PC-9 (cell line): ENCODE data around the gene ISM1. TPM values are rescaled to one million over a fixed set of nuclear protein-coding genes. Genes with fewer than 3 reads are reported as not detected.

Source experiments
- BruUV-seq: library from RNA; stranded (reverse); fragments of 400-500 nt; replicated peaks from 2 replicates; lab custom pipeline; 2021; lab: Mats Ljungman, UMichigan
- CTCF ChIA-PET: fragments of 300-600 bp; sonication (Branson Sonifier 250); formaldehyde crosslinking; loops from one replicate; lab custom pipeline; 2022; ENCODE audit warnings: antibody characterized with exemption; lab: Charles Lee
- POLR2A ChIA-PET: fragments of 300-600 bp; sonication (Branson Sonifier 250); formaldehyde crosslinking; loops from one replicate; lab custom pipeline; 2022; ENCODE audit warnings: antibody characterized with exemption; ENCODE audit not compliant: unreplicated experiment; lab: Charles Lee
- DNase-seq, 2 experiments: peaks; one replicate each; pipeline versions ENCODE4 v3.0.0 to v3.0.0-alpha.2; 2015 to 2022; ENCODE audit warnings: mixed read lengths in 1 of 2
- H2AFZ ChIP-seq: fragments of 200-600 bp; sonication (generic); 2 replicates; pipeline ENCODE4 v1.8.1; 2017; ENCODE audit warnings: antibody characterized with exemption
- H3F3A ChIP-seq: fragments of 200-600 bp; sonication (generic); 2 replicates; pipeline ENCODE4 v1.8.1; 2017; ENCODE audit warnings: antibody characterized with exemption, mild to moderate bottlenecking, low read depth; ENCODE audit not compliant: insufficient read depth
- H3K27ac ChIP-seq: fragments of 200-600 bp; sonication (generic); 2 replicates; pipeline ENCODE4 v1.6.1; 2016; ENCODE audit warnings: mixed run types
- H3K27me3 ChIP-seq: fragments of 200-600 bp; sonication (generic); 2 replicates; pipeline ENCODE4 v1.6.1; 2016; ENCODE audit warnings: low read depth, mixed run types; ENCODE audit not compliant: insufficient read depth
- H3K36me3 ChIP-seq: fragments of 200-600 bp; sonication (generic); 2 replicates; pipeline ENCODE4 v1.6.1; 2016; ENCODE audit warnings: low read depth, mixed run types
- H3K4me1 ChIP-seq: fragments of 200-600 bp; sonication (generic); replicated peaks from 2 replicates; pipeline ENCODE4 v1.6.1; 2016; ENCODE audit warnings: mixed run types; ENCODE audit not compliant: insufficient read depth
- H3K4me2 ChIP-seq: fragments of 200-600 bp; sonication (generic); 2 replicates; pipeline ENCODE4 v1.6.1; 2017; ENCODE audit warnings: mixed run types
- H3K4me3 ChIP-seq: fragments of 200-600 bp; sonication (generic); 2 replicates; pipeline ENCODE4 v1.6.1; 2016; ENCODE audit warnings: mixed run types
- H3K79me2 ChIP-seq: fragments of 200-600 bp; sonication (generic); 2 replicates; pipeline ENCODE4 v1.6.1; 2017; ENCODE audit warnings: low read depth, mixed run types
- H3K9me2 ChIP-seq: fragments of 200-600 bp; sonication (generic); 2 replicates; pipeline ENCODE4 v1.8.1; 2017; ENCODE audit warnings: mild to moderate bottlenecking; ENCODE audit not compliant: insufficient read depth
- H3K9me3 ChIP-seq: fragments of 200-600 bp; sonication (generic); 2 replicates; pipeline ENCODE4 v1.8.1; 2016; ENCODE audit warnings: low read depth; ENCODE audit not compliant: insufficient read depth
- H4K20me1 ChIP-seq: fragments of 200-600 bp; sonication (generic); 2 replicates; pipeline ENCODE4 v1.8.1; 2017; ENCODE audit not compliant: insufficient read depth
- CTCF ChIP-seq: fragments of 200-600 bp; sonication (generic); conservative IDR thresholded peaks from 2 replicates; pipeline ENCODE4 v1.6.1; 2017; ENCODE audit warnings: mixed run types, antibody characterized with exemption, mild to moderate bottlenecking, moderate library complexity
- EZH2 ChIP-seq: fragments of 200-600 bp; sonication (generic); IDR thresholded peaks from 2 replicates; pipeline ENCODE4 v1.8.0; 2017; ENCODE audit warnings: antibody characterized with exemption, low read depth
- intact Hi-C: fragments of 100-400 bp; cut with micrococcal nuclease; formaldehyde crosslinking; loops from one replicate; pipeline ENCODE4 v1.10.0; 2022; ENCODE audit not compliant: unreplicated experiment
- total RNA-seq: library from RNA; stranded (reverse); gene quantifications from 2 replicates; pipeline ENCODE4 v1.2.3, GENCODE V29; 2021

ISM1 gene
- total RNA-seq, 1 experiment from 2014 or later, result not detected

GRCh38 chr20:13236990-13237720 lies 16.1 kb downstream of the ISM1 start:
- BruUV-seq, result no TSS peak
- TF ChIP-seq CTCF, result no peak
- TF ChIP-seq EZH2, result no peak
- CTCF ChIA-PET, result no interaction called here

GRCh38 chr20:13238001-13238653 lies 17.1 kb downstream of the ISM1 start:
- ChIA-PET CTCF (no interaction called here), POLR2A (no interaction called here)
- Histone ChIP-seq H3K27me3 (no peaks in the 10 kb centered on the region), H2AFZ (no peak overlapping the region), H3K4me1 (peaks cover under 1% of the 10 kb centered on the region; the same call in 1 of the 2 replicates), H3K9me3 (no peaks in the 10 kb centered on the region; the same call in 1 of the 2 replicates), H3F3A (no peaks in the 10 kb centered on the region), H3K4me2 (no peak overlapping the region), H3K36me3 (no peaks in the 10 kb centered on the region), H3K79me2 (no peaks in the 10 kb centered on the region), H3K4me3 (no peak overlapping the region), H4K20me1 (no peaks in the 10 kb centered on the region), H3K27ac (no peak overlapping the region), H3K9me2 (no peaks in the 10 kb centered on the region)
- TF ChIP-seq CTCF (no peak), EZH2 (no peak)
- DNase-seq, result no peak
- BruUV-seq, result no TSS peak
- intact Hi-C loops, result no loop called here

More at GRCh38 chr20:13236990-13237720, 16.1 kb downstream of the ISM1 start:
- Histone ChIP-seq H3K4me1 (no peaks in the 10 kb centered on the region), H3K36me3 (no peaks in the 10 kb centered on the region), H3F3A (no peaks in the 10 kb centered on the region), H3K27ac (no peak overlapping the region), H3K27me3 (no peaks in the 10 kb centered on the region), H3K4me3 (no peak overlapping the region), H3K9me2 (no peaks in the 10 kb centered on the region), H3K9me3 (no peaks in the 10 kb centered on the region; the same call in 1 of the 2 replicates), H3K4me2 (no peak overlapping the region), H3K79me2 (no peaks in the 10 kb centered on the region), H2AFZ (no peak overlapping the region), H4K20me1 (no peaks in the 10 kb centered on the region)
- DNase-seq, result no peak
- POLR2A ChIA-PET, result no interaction called here
- intact Hi-C loops, result no loop called here

- Histone ChIP-seq H3K4me2 (peak overlapping the region; percentile 25), H3K79me2 (no peaks in the 10 kb centered on the region), H3K9me3 (no peaks in the 10 kb centered on the region; the same call in 1 of the 2 replicates), H3F3A (peaks cover 29% of the 10 kb centered on the region; the same call in 1 of the 2 replicates), H3K9me2 (no peaks in the 10 kb centered on the region), H3K36me3 (no peaks in the 10 kb centered on the region), H2AFZ (no peak overlapping the region), H3K4me1 (peaks cover 47% of the 10 kb centered on the region), H3K27me3 (no peaks in the 10 kb centered on the region), H3K27ac (no peak overlapping the region), H3K4me3 (no peak overlapping the region), H4K20me1 (no peaks in the 10 kb centered on the region)
- ChIA-PET POLR2A (no interaction called here), CTCF (no interaction called here)
- intact Hi-C loops, result no loop called here
- BruUV-seq, result no TSS peak
- DNase-seq, result peak in 1 of 2 experiments; percentile 78
- no peak for TF ChIP-seq EZH2
- TF ChIP-seq CTCF, result no peak
Observed at GRCh38 chr20:13243826-13244376, 22.8 kb downstream of the ISM1 start.
